ENCODE data around the gene RPL13. TPM values are rescaled to one million over a fixed set of nuclear protein-coding genes. Genes with fewer than 3 reads are reported as not detected.
A peak's percentile ranks its signal among the peaks of the same experiment; 100 is the strongest.

Gene RPL13
- polyA plus RNA-seq, 6 donors from 2014 or later, result 3,620 to 5,980 (median 5,028) TPM

GRCh38 chr16:89605186-89605970 lies 44.9 kb downstream of the RPL13 start:
- H3K9me3 Mint-ChIP-seq, result no peaks in the 10 kb centered on the region
- H3K27ac Mint-ChIP-seq, result no peak overlapping the region
- no peak for DNase-seq
- no peak for ATAC-seq (ENCODE audit: low read depth in 2 of 2)
- H3K4me1 Mint-ChIP-seq, result peaks cover 6 to 10% (median 6%) of the 10 kb centered on the region in 3 donors
- peaks cover 0 to 16% (median 6%) of the 10 kb centered on the region in 3 donors for H3K27me3 Mint-ChIP-seq
- no peaks in the 10 kb centered on the region for H3K36me3 Mint-ChIP-seq
- H3K4me3 Mint-ChIP-seq, result no peak overlapping the region

- Mint-ChIP-seq H3K36me3 (no peaks in the 10 kb centered on the region), H3K4me3 (no peak overlapping the region), H3K27ac (no peak overlapping the region), H3K4me1 (peaks cover 6 to 10% (median 6%) of the 10 kb centered on the region in 3 donors), H3K9me3 (no peaks in the 10 kb centered on the region), H3K27me3 (peaks cover 0 to 16% (median 6%) of the 10 kb centered on the region in 3 donors)
- no peak for ATAC-seq (ENCODE audit: low read depth in 2 of 2)
- no peak for DNase-seq
Measured at GRCh38 chr16:89606006-89606405, 45.5 kb downstream of the RPL13 start.

GRCh38 chr16:89607453-89607852 lies 47.0 kb downstream of the RPL13 start:
- Mint-ChIP-seq H3K9me3 (no peaks in the 10 kb centered on the region), H3K4me1 (peaks cover 6 to 8% (median 6%) of the 10 kb centered on the region in 3 donors), H3K36me3 (no peaks in the 10 kb centered on the region), H3K27me3 (peaks cover 0 to 10% (median 9%) of the 10 kb centered on the region in 3 donors), H3K27ac (no peak overlapping the region), H3K4me3 (no peak overlapping the region)
- ATAC-seq (ENCODE audit: low read depth in 2 of 2) (no peak), DNase-seq (no peak)

- Mint-ChIP-seq H3K9me3 (no peaks in the 10 kb centered on the region), H3K4me1 (peaks cover 0 to 2% (median 0%) of the 10 kb centered on the region in 3 donors), H3K27ac (no peak overlapping the region), H3K36me3 (no peaks in the 10 kb centered on the region), H3K4me3 (no peak overlapping the region), H3K27me3 (peaks cover 4 to 11% (median 10%) of the 10 kb centered on the region in 3 donors)
- ATAC-seq (ENCODE audit: low read depth in 2 of 2), result no peak
- DNase-seq, result no peak
Measured at GRCh38 chr16:89607937-89608740, 47.7 kb downstream of the RPL13 start.

GRCh38 chr16:89610108-89610453 lies 49.6 kb downstream of the RPL13 start:
- no peak for ATAC-seq (ENCODE audit: low read depth in 2 of 2)
- Mint-ChIP-seq H3K4me3 (no peak overlapping the region), H3K9me3 (no peaks in the 10 kb centered on the region), H3K27ac (no peak overlapping the region), H3K36me3 (no peaks in the 10 kb centered on the region), H3K27me3 (peaks cover 5 to 16% (median 12%) of the 10 kb centered on the region in 3 donors), H3K4me1 (no peaks in the 10 kb centered on the region)
- no peak for DNase-seq

GRCh38 chr16:89612415-89613166 lies 52.1 kb downstream of the RPL13 start:
- DNase-seq (no peak), ATAC-seq (ENCODE audit: low read depth in 2 of 2) (no peak)

GRCh38 chr16:89613231-89613953 lies 52.9 kb downstream of the RPL13 start, which contains the start of gene DPEP1:
TSS of gene DPEP1 (plus strand) at chr16:89613642. CDS start at chr16:89630411, 16,769 bp downstream.
- peaks cover 5 to 16% (median 12%) of the 10 kb centered on the region in 3 donors for H3K27me3 Mint-ChIP-seq
- ATAC-seq (ENCODE audit: low read depth in 2 of 2) (no peak), DNase-seq (no peak)
- peak within 1 kb of the TSS in 1 of 8 donors; percentile 59 for H3K4me3 Mint-ChIP-seq
- H3K4me1 Mint-ChIP-seq, result peaks cover 12 to 13% (median 12%) of the 10 kb centered on the region in 3 donors
- no peaks in the 10 kb centered on the region for H3K36me3 Mint-ChIP-seq
- peak within 1 kb of the TSS in 1 of 6 donors; percentile 49 for H3K27ac Mint-ChIP-seq
- H3K9me3 Mint-ChIP-seq, result peaks cover 0 to 4% (median 0%) of the 10 kb centered on the region in 7 donors

More at GRCh38 chr16:89612415-89613166, 52.1 kb downstream of the RPL13 start:
- H3K4me1 Mint-ChIP-seq, result peaks cover 12 to 13% (median 12%) of the 10 kb centered on the region in 3 donors
- peak overlapping the region in 1 of 6 donors; percentile 49 for H3K27ac Mint-ChIP-seq
- H3K9me3 Mint-ChIP-seq, result peaks cover 0 to 4% (median 0%) of the 10 kb centered on the region in 7 donors
- H3K27me3 Mint-ChIP-seq, result peaks cover 5 to 16% (median 12%) of the 10 kb centered on the region in 3 donors
- H3K4me3 Mint-ChIP-seq, result no peak overlapping the region
- H3K36me3 Mint-ChIP-seq, result no peaks in the 10 kb centered on the region

- no peak for ATAC-seq (ENCODE audit: low read depth in 2 of 2)
- H3K27ac Mint-ChIP-seq, result no peak overlapping the region
Measured at GRCh38 chr16:89613954-89614459, 53.5 kb downstream of the RPL13 start.

More at GRCh38 chr16:89613954-89614459, 53.5 kb downstream of the RPL13 start:
- no peak for DNase-seq
- Mint-ChIP-seq H3K36me3 (no peaks in the 10 kb centered on the region), H3K9me3 (peaks cover 0 to 4% (median 0%) of the 10 kb centered on the region in 7 donors), H3K4me3 (no peak overlapping the region), H3K27me3 (peaks cover 5 to 16% (median 12%) of the 10 kb centered on the region in 3 donors), H3K4me1 (peaks cover 12 to 13% (median 12%) of the 10 kb centered on the region in 3 donors)

Other genes starting within 250 kb of the RPL13 start
- 10 to 100 TPM in 3 of 6 donors, 1 to 10 TPM in 2, under 1 TPM in 1; 0.78 to 24.8 (median 10.1) TPM for gene ANKRD11, start 70.1 kb upstream of the RPL13 start, polyA plus RNA-seq (ENCODE audit: low read depth in 6 of 6)
- gene SPG7, start 52.3 kb upstream of the RPL13 start, polyA plus RNA-seq (ENCODE audit: low read depth in 6 of 6), result 10 to 100 TPM; 34.8 to 54.1 (median 40.0) TPM
- gene CPNE7, start 15.1 kb downstream of the RPL13 start, polyA plus RNA-seq (ENCODE audit: low read depth in 6 of 6), result not detected
- not detected for gene DPEP1, start 53.0 kb downstream of the RPL13 start, polyA plus RNA-seq (ENCODE audit: low read depth in 6 of 6)
- gene CHMP1A, start 97.0 kb downstream of the RPL13 start, polyA plus RNA-seq (ENCODE audit: low read depth in 6 of 6), result 10 to 100 TPM; 63.0 to 91.4 (median 73.5) TPM
- 1 to 10 TPM in 5 of 6 donors, not detected in 1; 1.5 to 3.2 (median 2.5) TPM for gene SPATA33, start 97.2 kb downstream of the RPL13 start, polyA plus RNA-seq (ENCODE audit: low read depth in 6 of 6)
- 10 to 100 TPM; 16.7 to 27.7 (median 19.6) TPM for gene CDK10, start 126.0 kb downstream of the RPL13 start, polyA plus RNA-seq (ENCODE audit: low read depth in 6 of 6)
- gene SPATA2L, start 141.0 kb downstream of the RPL13 start, polyA plus RNA-seq (ENCODE audit: low read depth in 6 of 6), result 10 to 100 TPM in 1 of 6 donors, 1 to 10 TPM in 5; 5.9 to 18.8 (median 8.6) TPM
- under 1 TPM in 5 of 6 donors, not detected in 1; 0.14 to 0.88 (median 0.51) TPM for gene VPS9D1, start 160.2 kb downstream of the RPL13 start, polyA plus RNA-seq (ENCODE audit: low read depth in 6 of 6)
- gene ZNF276, start 160.9 kb downstream of the RPL13 start, polyA plus RNA-seq (ENCODE audit: low read depth in 6 of 6), result 10 to 100 TPM in 2 of 6 donors, 1 to 10 TPM in 3, under 1 TPM in 1; 0.22 to 32.6 (median 8.3) TPM

All from naive B cell (primary cell).